ENCODE data around the gene TRPV2. TPM values are rescaled to one million over a fixed set of nuclear protein-coding genes. Genes with fewer than 3 reads are reported as not detected.
"Not testable (repeated sequence)": the region's sequence is repeated elsewhere in the genome, so short reads cannot be mapped to it uniquely, and the experiment has no call there.

TRPV2 gene
- polyA plus RNA-seq, 1 experiment = 7.9 TPM

DNA sequence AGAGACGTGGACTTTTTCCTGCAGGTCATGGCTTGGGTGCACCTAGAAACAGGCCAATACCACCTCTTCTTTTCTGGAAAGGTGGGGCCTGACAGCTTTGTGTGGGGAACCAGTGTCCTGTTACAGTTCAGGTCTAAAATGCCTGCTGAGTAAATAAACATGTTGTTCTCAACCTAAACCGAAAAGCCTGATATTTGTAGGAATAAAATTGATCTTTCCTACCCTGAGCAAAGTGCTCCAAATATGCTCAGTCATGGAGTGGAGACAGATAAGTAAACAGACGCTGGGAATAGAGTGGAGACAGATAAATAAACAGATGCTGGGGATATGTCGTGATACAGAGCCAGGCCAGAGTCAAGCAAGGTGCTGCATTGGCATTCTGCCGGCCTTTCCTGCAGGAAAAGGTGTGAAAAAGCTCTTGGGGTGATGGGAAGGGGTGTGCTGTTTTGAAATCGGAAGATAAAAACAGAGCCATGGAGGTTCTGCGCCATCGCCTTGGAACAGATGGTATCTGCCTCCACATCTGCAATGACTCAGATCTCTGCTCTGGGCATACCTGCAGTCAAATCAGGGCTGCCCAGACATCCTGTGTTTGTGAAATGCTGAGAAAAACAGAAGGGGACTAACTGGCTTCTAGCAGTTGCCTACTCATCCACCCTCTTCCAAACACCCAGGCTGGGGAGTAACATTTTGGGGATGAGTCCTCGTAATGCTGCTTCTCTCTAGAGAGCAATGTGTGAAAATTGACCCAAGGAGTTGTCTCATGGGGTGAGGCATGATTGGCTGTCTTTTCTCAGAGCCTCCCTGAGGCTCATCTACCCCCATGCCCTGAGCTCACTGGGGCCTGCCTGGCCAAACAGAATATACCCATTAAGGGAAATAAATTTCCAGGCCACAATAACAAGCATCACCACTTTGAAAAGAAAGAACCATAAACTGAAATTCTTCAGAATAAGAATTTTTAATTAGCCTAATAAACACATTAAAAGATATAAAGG, 16.8 kb upstream of the TRPV2 start:
- CTCF ChIA-PET = interaction anchor here (0.7 to 1.7 kb wide), 2 partner anchors 8 to 10 kb away, joined by 3 read pairs; no protein-coding TSS in a partner anchor
- DNase-seq (ENCODE audit: low read depth) = no peak
- POLR2A ChIA-PET = no interaction called here
- H3K27me3 ChIP-seq (ENCODE audit: control insufficient read depth, insufficient read depth, low read length) = no peaks in the 10 kb centered on the region
- TF ChIP-seq, protein P1, sequence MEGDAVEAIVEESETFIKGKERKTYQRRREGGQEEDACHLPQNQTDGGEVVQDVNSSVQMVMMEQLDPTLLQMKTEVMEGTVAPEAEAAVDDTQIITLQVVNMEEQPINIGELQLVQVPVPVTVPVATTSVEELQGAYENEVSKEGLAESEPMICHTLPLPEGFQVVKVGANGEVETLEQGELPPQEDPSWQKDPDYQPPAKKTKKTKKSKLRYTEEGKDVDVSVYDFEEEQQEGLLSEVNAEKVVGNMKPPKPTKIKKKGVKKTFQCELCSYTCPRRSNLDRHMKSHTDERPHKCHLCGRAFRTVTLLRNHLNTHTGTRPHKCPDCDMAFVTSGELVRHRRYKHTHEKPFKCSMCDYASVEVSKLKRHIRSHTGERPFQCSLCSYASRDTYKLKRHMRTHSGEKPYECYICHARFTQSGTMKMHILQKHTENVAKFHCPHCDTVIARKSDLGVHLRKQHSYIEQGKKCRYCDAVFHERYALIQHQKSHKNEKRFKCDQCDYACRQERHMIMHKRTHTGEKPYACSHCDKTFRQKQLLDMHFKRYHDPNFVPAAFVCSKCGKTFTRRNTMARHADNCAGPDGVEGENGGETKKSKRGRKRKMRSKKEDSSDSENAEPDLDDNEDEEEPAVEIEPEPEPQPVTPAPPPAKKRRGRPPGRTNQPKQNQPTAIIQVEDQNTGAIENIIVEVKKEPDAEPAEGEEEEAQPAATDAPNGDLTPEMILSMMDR (IDR thresholded peaks at IDR 0.05; ENCODE audit: insufficient read depth, low read depth, low read length) = no peak
- no peak overlapping the region for H3K4me3 ChIP-seq (ENCODE audit: low read depth, low read length)
- no peaks in the 10 kb centered on the region for H3K36me3 ChIP-seq (ENCODE audit: control insufficient read depth, insufficient read depth, low read length)

DNA sequence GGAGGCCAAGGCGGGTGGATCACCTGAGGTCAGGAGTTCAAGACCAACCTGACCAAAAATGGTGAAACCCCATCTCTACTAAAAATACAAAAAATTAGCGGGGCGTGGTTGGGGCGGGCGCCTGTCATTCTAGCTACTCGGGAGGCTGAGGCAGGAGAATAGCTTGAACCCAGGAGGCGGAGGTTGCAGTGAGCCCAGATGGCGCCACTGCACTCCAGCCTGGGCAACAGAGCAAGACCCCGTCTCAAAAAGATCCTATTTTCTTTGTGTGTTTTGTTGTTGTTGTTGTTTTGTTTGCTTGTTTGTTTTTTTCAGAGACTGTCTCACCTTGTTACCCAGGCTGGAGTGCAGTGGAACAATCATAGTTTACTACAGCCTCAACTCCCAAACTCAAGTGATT, 11.5 kb upstream of the TRPV2 start:
- DNase-seq (ENCODE audit: low read depth); POLR2A ChIA-PET; H3K36me3 ChIP-seq (ENCODE audit: control insufficient read depth, insufficient read depth, low read length); H3K27me3 ChIP-seq (ENCODE audit: control insufficient read depth, insufficient read depth, low read length); H3K4me3 ChIP-seq (ENCODE audit: low read depth, low read length): not testable (repeated sequence)
- CTCF ChIA-PET = interaction anchor here (1.0 to 1.1 kb wide), 2 partner anchors 14 to 118 kb away, joined by 3 to 4 read pairs; no protein-coding TSS in a partner anchor

DNA sequence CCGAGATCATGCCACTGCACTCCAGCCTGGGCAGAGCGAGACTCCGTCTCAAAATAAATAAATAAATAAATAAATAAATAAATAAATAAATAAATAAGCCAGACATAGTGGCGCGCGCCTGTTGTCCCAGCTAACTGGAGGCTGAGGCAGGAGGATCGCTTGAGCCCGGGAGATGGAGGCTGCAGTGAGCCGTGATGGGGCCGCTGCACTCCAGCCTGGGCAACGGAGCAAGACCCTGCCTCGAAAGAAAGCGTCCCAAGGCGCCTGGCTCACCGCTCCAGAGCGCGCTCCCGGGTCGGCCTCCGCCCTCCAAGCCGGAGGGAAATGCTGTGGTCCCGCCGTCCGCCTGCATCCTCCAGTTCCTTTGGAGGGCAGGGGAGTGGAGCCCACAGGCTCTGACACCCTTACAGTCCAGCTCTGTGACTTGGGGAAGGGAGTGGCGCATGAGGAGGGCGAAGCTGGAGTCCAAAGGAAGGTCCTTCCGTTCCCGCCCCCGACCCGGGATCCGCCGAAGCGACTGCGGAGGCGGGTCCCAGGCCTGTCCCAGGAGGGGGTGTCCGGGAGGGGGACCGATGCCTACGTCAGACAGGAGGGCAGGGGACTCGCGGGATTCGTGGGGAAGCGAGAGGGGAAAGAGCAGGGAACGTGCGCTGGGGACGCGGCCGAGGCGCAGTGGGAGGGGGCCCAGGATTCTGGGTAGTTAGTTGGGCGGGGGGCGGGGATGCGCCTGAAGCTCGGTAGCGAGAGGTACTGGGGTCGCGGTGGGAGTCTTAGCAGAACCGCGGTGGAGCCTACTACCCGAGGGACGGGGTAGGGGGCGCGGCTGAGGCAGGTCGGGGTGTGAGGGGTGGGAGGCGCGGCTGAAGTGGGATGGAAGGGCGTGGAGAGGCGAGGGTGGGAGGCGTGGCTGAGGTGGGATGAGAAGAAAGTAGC, 8.4 kb upstream of the TRPV2 start:
- CTCF ChIA-PET = interaction anchor here (0.8 to 1.3 kb wide), 4 partner anchors 7 to 46 kb away, joined by 3 to 5 read pairs (median 3); no protein-coding TSS in a partner anchor
- Histone ChIP-seq H3K36me3 (ENCODE audit: control insufficient read depth, insufficient read depth, low read length) (no peaks in the 10 kb centered on the region), H3K27me3 (ENCODE audit: control insufficient read depth, insufficient read depth, low read length) (no peaks in the 10 kb centered on the region), H3K4me3 (ENCODE audit: low read depth, low read length) (peak overlapping the region; percentile 53)
- POLR2A ChIA-PET = interaction anchor here (0.5 kb wide), 1 partner anchor 33 kb away, joined by 5 read pairs; no protein-coding TSS in a partner anchor
- DNase-seq (ENCODE audit: low read depth) = no peak
- TF ChIP-seq, protein P1 (IDR thresholded peaks at IDR 0.05; ENCODE audit: insufficient read depth, low read depth, low read length) = no peak

DNA sequence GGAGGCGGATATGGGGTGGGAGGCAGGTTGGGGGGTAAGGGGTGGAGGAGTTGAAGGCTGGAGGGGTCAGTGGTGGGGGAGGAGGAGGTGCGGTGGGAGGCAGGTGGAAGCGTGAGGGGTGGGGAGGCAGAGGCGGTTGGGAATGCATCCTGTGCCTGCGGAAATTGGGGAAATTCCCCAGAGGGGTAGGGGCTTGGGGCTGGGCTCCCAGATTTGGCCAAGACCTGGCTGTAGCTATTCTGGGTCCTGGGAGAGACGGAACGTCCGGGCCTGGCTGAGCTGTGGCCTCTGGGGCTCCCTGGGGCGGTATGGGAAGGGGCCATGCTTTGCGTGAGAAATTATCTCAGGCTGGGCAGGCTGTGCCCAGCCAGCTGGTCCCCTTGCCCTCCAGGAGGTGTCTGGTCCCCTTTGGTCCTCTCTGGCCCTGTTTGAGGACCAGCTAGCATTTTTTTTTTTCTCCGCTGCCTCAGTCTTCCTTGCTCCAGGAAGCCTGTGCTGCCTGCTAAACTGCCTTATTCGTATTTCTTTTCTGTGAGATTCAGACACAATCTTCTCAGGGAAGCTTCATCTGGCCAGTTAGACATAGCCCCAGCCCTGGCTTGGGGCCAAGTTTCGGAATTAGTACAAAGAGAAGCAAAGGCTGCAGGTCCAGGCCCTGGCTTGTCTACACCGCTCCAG, 7.3 kb upstream of the TRPV2 start:
- H3K27me3 ChIP-seq (ENCODE audit: control insufficient read depth, insufficient read depth, low read length) = no peaks in the 10 kb centered on the region
- CTCF ChIA-PET = interaction anchor here (1.0 to 1.3 kb wide), 3 partner anchors 8 to 45 kb away, joined by 3 to 5 read pairs (median 3); no protein-coding TSS in a partner anchor
- H3K4me3 ChIP-seq (ENCODE audit: low read depth, low read length) = no peak overlapping the region
- DNase-seq (ENCODE audit: low read depth) = no peak
- POLR2A ChIA-PET = interaction anchor here (0.5 kb wide), 1 partner anchor 32 kb away, joined by 5 read pairs; no protein-coding TSS in a partner anchor
- no peaks in the 10 kb centered on the region for H3K36me3 ChIP-seq (ENCODE audit: control insufficient read depth, insufficient read depth, low read length)
- TF ChIP-seq, protein P1 (IDR thresholded peaks at IDR 0.05; ENCODE audit: insufficient read depth, low read depth, low read length) = no peak

DNA sequence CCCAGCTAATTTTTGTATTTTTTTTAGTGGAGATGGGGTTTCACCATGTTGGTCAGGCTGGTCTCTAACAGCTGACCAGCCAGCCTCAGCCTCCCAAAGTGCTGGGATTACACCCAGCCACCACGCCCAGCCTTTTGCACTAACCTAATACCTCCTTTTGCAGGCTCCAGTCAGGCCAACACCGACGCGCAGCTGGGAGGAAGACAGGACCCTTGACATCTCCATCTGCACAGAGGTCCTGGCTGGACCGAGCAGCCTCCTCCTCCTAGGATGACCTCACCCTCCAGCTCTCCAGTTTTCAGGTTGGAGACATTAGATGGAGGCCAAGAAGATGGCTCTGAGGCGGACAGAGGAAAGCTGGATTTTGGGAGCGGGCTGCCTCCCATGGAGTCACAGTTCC, 2.0 kb downstream of the TRPV2 start:
- no peaks in the 10 kb centered on the region for H3K27me3 ChIP-seq (ENCODE audit: control insufficient read depth, insufficient read depth, low read length)
- POLR2A ChIA-PET = interaction anchor here (1.0 kb wide), 1 partner anchor 21 kb away, joined by 3 read pairs; no protein-coding TSS in a partner anchor
- TF ChIP-seq, protein P1 (IDR thresholded peaks at IDR 0.05; ENCODE audit: insufficient read depth, low read depth, low read length) = no peak
- no peak overlapping the region for H3K4me3 ChIP-seq (ENCODE audit: low read depth, low read length)
- H3K36me3 ChIP-seq (ENCODE audit: control insufficient read depth, insufficient read depth, low read length) = no peaks in the 10 kb centered on the region
- CTCF ChIA-PET = interaction anchor here (1.1 to 4.4 kb wide), 4 partner anchors 10 to 54 kb away, joined by 3 to 17 read pairs (median 4); no protein-coding TSS in a partner anchor
- no peak for DNase-seq (ENCODE audit: low read depth)

All from BJ (cell line).